K562 (cell line): Measurements from ENCODE around the gene COL4A2. TPM values are rescaled to one million over a fixed set of nuclear protein-coding genes. Genes with fewer than 3 reads are reported as not detected.

Source experiments
- ATAC-seq: fragments of 200-7000 bp; cut with Tn5 transposase; 3 replicates; pipeline ENCODE4 v1.9.1; 2020; ENCODE audit warnings: moderate library complexity
- BruUV-seq: library from RNA; stranded (reverse); fragments of 400-500 nt; replicated peaks from 2 replicates; lab custom pipeline; 2021; lab: Mats Ljungman, UMichigan
- CTCF ChIA-PET: fragments of 300-600 bp; formaldehyde crosslinking; extraction: SDS; loops from one replicate; lab custom pipeline; 2021; ENCODE audit warnings: low intra/inter-chr PET ratio; lab: Yijun Ruan, JAX
- POLR2A ChIA-PET: fragments of 300-600, 350-650 bp; sonication (Branson Sonifier 250); formaldehyde crosslinking; extraction: SDS; loops from one replicate; lab custom pipeline; 2021; ENCODE audit warnings: antibody characterized with exemption, inconsistent platforms; lab: Yijun Ruan, JAX
- DNase-seq, 4 experiments: peaks; one replicate each; pipeline versions ENCODE4 v3.0.0 to v3.0.0-alpha.2; 2011 to 2018; ENCODE audit warnings: low spot score in 3 of 4, mixed read lengths in 3 of 4; ENCODE audit errors: extremely low read depth in 1 of 4
- FAIRE-seq: peaks from 2 replicates; lab custom pipeline; 2011; peaks lifted over from hg19 to GRCh38; lab: Jason Lieb, UNC
- H2AFZ ChIP-seq: 2 replicates; pipeline ENCODE4 v1.6.0; 2011; ENCODE audit warnings: low read depth, low read length, control low read depth, inconsistent platforms
- H3K27ac ChIP-seq: fragments of 200-600 bp; 3 replicates; pipeline ENCODE4 v1.8.0; 2011; ENCODE audit warnings: low read depth, mild to moderate bottlenecking, control low read depth, inconsistent platforms, low read length, moderate library complexity, mixed read lengths; ENCODE audit errors: extremely low read depth
- H3K27me3 ChIP-seq, 2 experiments: fragments of 300-600 bp in 1 of 2; 2 replicates in 1 of 2; 3 replicates in 1 of 2; pipeline versions ENCODE4 v1.6.0 to v1.8.0; 2011; ENCODE audit warnings: inconsistent platforms in 2 of 2, low read length in 2 of 2, mild to moderate bottlenecking in 1 of 2, mixed read lengths in 1 of 2, moderate library complexity in 1 of 2; ENCODE audit not compliant: control insufficient read depth in 2 of 2, insufficient read depth in 2 of 2
- H3K36me3 ChIP-seq: fragments of 300-600 bp; 3 replicates; pipeline ENCODE4 v1.8.0; 2011; ENCODE audit warnings: mild to moderate bottlenecking, low read length, inconsistent platforms; ENCODE audit not compliant: control insufficient read depth, insufficient read depth
- H3K4me1 ChIP-seq, 2 experiments: fragments of 200-600 bp in 1 of 2; replicated peaks in 1 of 2; 2 replicates in 1 of 2; 3 replicates in 1 of 2; pipeline versions ENCODE4 v1.5.1 to v1.8.0; 2011; ENCODE audit warnings: inconsistent platforms in 2 of 2, low read length in 2 of 2, mild to moderate bottlenecking in 1 of 2, mixed read lengths in 1 of 2, moderate library complexity in 1 of 2; ENCODE audit not compliant: control insufficient read depth in 2 of 2, insufficient read depth in 2 of 2
- H3K4me2 ChIP-seq: 2 replicates; pipeline ENCODE4 v1.6.1; 2011; ENCODE audit warnings: low read length, control low read depth, inconsistent platforms, mixed read lengths; ENCODE audit not compliant: insufficient read depth
- H3K4me3 ChIP-seq: fragments of 200-600 bp; sonication (generic), shearing (Covaris generic); 2 replicates; pipeline ENCODE4 v1.5.1; 2016; ENCODE audit warnings: control low read depth, inconsistent platforms
- H3K79me2 ChIP-seq: fragments of 200-600 bp; 3 replicates; pipeline ENCODE4 v1.8.0; 2011; ENCODE audit warnings: low read length, inconsistent platforms; ENCODE audit not compliant: control insufficient read depth, insufficient read depth
- H3K9ac ChIP-seq, 2 experiments: 2 replicates each; pipeline versions ENCODE4 v1.6.0 to v1.6.1; 2011; ENCODE audit warnings: low read depth in 2 of 2, low read length in 2 of 2, control low read depth in 1 of 2, inconsistent platforms in 1 of 2, mild to moderate bottlenecking in 1 of 2, mixed read lengths in 1 of 2; ENCODE audit not compliant: insufficient read depth in 1 of 2
- H3K9me1 ChIP-seq: one replicate; pipeline ENCODE4 v1.6.0; 2011; ENCODE audit warnings: inconsistent platforms, mild to moderate bottlenecking, low read length, moderate library complexity; ENCODE audit not compliant: control insufficient read depth, insufficient read depth
- H3K9me3 ChIP-seq: replicated peaks from 2 replicates; pipeline ENCODE4 v1.5.1; 2011; ENCODE audit warnings: low read depth, low read length, inconsistent platforms; ENCODE audit not compliant: control insufficient read depth, insufficient read depth
- H4K20me1 ChIP-seq: replicated peaks from 2 replicates; pipeline ENCODE4 v1.6.1; 2011; ENCODE audit warnings: low read length, inconsistent platforms, mixed read lengths; ENCODE audit not compliant: control insufficient read depth, insufficient read depth
- E2F8 ChIP-seq: fragments of 450-650 bp; IDR thresholded peaks from 2 replicates; pipeline ENCODE4 v1.7.1; 2018; ENCODE audit warnings: mild to moderate bottlenecking, low read depth; ENCODE audit not compliant: partially characterized antibody
- HDAC2 ChIP-seq: fragments of 450-650 bp; IDR thresholded peaks from 2 replicates; pipeline ENCODE4 v1.6.1; 2016; ENCODE audit warnings: mild to moderate bottlenecking
- TAF15 ChIP-seq: fragments of 200-400 bp; formaldehyde crosslinking; IDR thresholded peaks from 2 replicates; pipeline ENCODE4 v1.6.1; 2017; ENCODE audit warnings: mild to moderate bottlenecking, low read depth, low read length, moderate library complexity
- ZBTB33 ChIP-seq: sonication (generic); formaldehyde crosslinking; IDR thresholded peaks from 2 replicates; pipeline ENCODE4 v1.8.1; 2023; ENCODE audit warnings: mild to moderate bottlenecking, missing genetic modification reagents
- WGBS: fragments of 100-300 bp; shearing (Covaris generic); methylation state at CpG from one replicate; pipeline ENCODE4 v1.1.6; 2016; ENCODE audit warnings: low coverage, mixed read lengths; ENCODE audit not compliant: insufficient coverage; ENCODE audit errors: missing lambda C conversion rate; 5-methylcytosine and 5-hydroxymethylcytosine counted together
- in situ Hi-C: fragments of 300-500 bp; cut with MboI; formaldehyde crosslinking; loops from 4 replicates; pipeline ENCODE4 v1.15.0; 2018; ENCODE audit warnings: inconsistent platforms, mixed read lengths
- intact Hi-C: fragments of 100-400 bp; cut with micrococcal nuclease; formaldehyde crosslinking; loops from 2 replicates; pipeline ENCODE4 v1.14.2; 2022
- polyA plus RNA-seq, 8 experiments: library from polyadenylated mRNA; depleted of rRNA in 4 of 8; stranded (reverse) in 5 of 8; unstranded in 3 of 8; fragments of >200 nt; fragmentation: Nextera tagmentation in 2 of 8; fragmentation: Illumina TruSeq in 1 of 8; extraction: Ambion mirVana in 2 of 8; extraction: Trizol in 1 of 8; gene quantifications; 2 replicates each; pipeline versions ENCODE4 v1.2.1 to v1.2.3, GENCODE V29; 2011 to 2014; ENCODE audit warnings: inconsistent platforms in 1 of 8, missing spikeins in 1 of 8
- total RNA-seq, 7 experiments: library from RNA; depleted of rRNA in 6 of 7; stranded (reverse); fragments of >200 nt in 6 of 7; fragmentation: Illumina TruSeq in 2 of 7; extraction: Trizol in 2 of 7; gene quantifications; 2 replicates each; pipeline versions ENCODE4 v1.2.1 to v1.2.3, GENCODE V29; 2011 to 2021; ENCODE audit warnings: low replicate concordance in 1 of 7

Gene COL4A2
- total and polyA plus RNA-seq, 9 of the 15 experiments (the other 6 are each of a cell fraction or from before 2014, with no cell fraction given) = 0.13 to 15.2 (median 8.1) TPM

- Histone ChIP-seq H3K9me1 (no peaks in the 10 kb centered on the region), H3K27me3 (no peaks in the 10 kb centered on the region), H4K20me1 (no peaks in the 10 kb centered on the region), H3K79me2 (peaks cover 3% of the 10 kb centered on the region; the same call in 1 of the 3 replicates), H3K27ac (no peak overlapping the region), H3K9ac (no peak overlapping the region), H2AFZ (no peak overlapping the region), H3K4me1 (peaks cover 0 to 4% of the 10 kb centered on the region in 2 experiments; a peak in 1 of 5 replicates), H3K9me3 (no peaks in the 10 kb centered on the region; the same call in 1 of the 2 replicates), H3K36me3 (no peaks in the 10 kb centered on the region), H3K4me3 (no peak overlapping the region), H3K4me2 (no peak overlapping the region)
- FAIRE-seq (no peak), DNase-seq (peak in 1 of 4 experiments; percentile 18), ATAC-seq (no peak)
- no TSS peak for BruUV-seq
- POLR2A ChIA-PET = interaction anchor here (0.6 kb wide), 1 partner anchor 10 kb away, joined by 5 read pairs; no protein-coding TSS in a partner anchor
- in situ Hi-C loops (no loop called here), intact Hi-C loops (no loop called here)
- TF ChIP-seq TAF15 = no peak
- TF ChIP-seq ZBTB33 = peak; percentile 90
- no peak for TF ChIP-seq HDAC2
- TF ChIP-seq E2F8 = no peak
- WGBS = 31% methylated on average over 14 of the region's 14 CpGs
- CTCF ChIA-PET = no interaction called here
These were observed 239.8 kb downstream of the COL4A2 start for GRCh38 chr13:110546926-110547325.
